GM18520 (cell line): Measurements from ENCODE around the gene AP1S3.

Experiments
- ATAC-seq: cut with Tn5 transposase; IDR thresholded peaks from one replicate; pipeline ENCODE4 v1.9.1; 2021; ENCODE audit not compliant: unreplicated experiment

Gene AP1S3

DNA sequence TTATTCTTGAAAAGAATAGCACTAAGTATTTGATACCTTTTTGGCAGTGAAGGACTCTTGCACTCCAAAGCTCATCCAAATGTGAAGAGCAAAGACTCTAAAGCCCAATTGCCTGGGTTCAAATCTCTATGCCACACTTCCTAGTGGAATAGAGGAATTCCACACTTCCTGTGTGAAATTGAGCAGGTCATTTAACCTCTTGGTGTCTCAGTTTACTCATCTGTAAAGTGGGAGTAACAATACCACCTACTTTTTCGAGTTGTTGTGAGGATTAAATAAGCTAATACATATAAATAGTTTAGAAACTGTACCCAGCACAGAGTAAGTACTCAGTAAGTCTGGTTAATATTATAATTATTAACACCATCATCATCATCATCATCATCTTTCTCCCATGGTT lies 72.6 kb downstream of the AP1S3 start:
- no peak for ATAC-seq

DNA sequence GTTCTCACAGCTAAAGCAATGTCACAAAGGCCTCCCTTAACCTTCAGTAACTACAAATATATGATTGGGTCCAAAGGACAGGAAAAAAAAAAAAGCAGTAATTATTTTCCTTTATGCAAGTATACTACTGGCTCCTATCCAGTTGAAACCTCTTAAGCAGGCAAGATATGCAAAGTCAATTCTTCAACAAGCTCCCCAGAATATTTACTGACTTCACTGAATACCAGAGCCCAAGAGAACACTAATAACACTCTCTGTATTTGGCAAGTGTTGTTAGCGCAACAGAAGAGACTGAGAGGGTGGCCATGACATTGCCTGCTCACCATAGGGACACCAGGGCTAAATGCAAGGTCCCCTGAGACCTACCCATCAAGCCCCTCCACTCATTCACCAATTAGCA lies 74.5 kb downstream of the AP1S3 start:
- no peak for ATAC-seq

DNA sequence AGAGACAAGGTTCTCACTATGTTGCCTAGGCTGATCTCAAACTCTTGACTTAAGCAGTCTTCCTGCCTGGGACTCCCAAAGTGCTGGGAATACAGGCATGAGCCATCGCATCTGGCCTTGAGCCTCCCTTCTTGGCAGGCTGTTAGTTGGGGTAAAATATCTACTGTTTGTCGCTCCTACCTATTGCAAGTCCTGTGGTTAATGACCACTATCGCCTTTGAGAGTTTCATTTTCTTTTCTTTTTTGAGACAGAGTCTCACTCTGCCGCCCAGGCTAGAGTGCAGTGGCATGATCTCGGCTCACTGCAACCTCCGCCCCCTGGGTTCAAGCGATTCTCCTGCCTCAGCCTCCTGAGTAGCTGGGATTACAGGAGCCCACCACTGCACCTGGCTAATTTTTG lies 75.6 kb downstream of the AP1S3 start:
- peak; percentile 50 for ATAC-seq

DNA sequence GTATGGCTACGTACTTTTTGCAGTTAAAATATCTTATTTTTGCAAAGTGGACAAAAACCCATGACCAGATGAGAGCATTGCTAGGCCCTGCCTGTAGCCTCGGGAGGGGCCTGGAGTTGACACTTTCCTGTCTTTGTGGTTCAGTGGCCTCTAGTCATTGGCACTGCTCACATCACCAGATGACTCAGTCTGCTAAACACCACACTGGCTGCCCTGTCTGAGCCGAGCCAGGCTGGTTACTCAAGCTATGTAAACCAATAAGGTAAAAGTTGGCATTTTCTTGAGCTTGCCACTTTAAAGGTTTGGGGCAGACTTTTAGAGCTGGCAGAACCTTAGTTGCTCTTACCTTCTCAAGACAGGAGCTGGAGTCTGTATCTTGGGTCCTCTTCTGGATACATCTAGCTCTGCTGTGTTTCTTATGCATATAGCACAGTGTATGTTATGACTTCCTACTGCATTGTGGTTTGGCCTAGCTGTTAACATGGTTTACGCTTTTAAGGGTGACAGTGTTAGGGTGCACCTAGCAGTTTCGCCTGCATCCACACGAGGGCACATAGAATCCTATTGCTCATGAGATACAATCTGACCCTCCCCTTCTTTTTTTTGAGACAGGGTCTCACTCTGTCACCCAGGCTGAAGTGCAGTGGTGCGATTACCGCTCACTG lies 76.4 kb downstream of the AP1S3 start:
- ATAC-seq, result peak; percentile 84

DNA sequence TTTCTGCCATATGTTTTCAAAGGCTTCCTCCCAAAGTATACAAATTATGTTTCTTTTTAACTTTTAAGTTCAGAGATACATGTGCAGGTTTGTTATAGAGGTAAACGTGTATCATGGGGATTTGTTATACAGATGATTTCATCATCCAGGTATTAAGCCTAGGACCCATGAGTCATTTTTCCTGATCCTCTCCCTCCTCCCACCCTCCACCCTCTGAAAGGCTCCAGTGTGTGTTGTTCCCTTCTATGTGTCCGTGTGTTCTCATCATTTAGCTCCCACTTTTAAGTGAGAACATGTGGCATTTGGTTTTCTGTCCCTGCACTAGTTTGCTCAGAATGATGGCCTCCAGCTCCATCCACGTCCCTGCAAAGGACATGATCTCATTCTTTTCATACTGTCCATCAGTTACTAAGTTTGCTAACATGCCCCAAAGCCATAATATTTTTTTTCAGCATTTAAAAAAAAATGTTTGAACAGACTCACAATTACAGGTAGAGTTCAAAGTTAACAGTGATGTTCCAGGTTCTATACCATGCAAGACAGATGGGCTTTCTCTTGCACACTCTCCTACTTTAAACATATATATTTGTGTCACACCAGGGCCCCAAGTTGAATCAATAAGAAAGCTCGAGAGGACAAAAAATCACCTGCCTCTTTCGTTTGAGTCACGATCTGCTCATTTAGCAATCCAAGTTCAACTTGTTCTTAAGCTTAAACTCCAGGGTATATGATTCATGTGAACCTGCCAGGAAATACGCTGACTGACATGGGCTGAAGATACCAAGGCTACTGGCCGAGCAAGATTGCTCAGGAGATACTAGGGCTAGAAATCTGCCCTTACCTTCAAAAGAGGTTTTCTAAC lies 77.6 kb downstream of the AP1S3 start:
- no peak for ATAC-seq

DNA sequence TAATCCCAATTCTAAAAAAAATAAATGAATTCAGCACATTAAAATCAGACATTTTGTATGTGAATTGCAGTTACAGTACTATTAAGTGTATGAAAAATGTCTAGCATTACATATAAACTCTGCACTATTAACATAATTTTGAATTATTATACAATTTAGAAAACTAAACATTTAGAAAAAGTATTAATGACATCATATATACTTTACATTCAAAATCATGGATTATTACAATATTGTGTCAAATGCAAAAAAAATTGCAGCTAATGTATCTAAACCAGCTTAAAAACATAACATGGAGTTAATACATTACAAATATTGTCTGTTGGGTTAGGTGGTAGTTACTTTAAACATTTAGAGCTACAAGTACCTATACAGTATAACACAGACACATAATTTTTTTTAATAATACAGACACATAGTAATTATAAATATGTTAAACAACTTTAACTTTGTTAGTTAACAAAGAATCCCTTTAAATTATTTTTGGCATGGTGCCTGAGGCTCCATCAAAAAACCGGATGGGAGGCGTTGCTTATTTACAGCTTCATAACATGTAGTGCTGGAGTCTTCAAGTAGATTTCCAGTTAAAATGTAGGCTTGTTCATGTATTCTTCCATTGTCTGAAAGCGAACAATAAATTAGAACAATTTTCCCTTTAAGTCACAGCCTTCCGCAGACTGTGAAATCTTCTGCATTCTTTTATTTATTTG lies 79.1 kb downstream of the AP1S3 start:
- ATAC-seq, result no peak

DNA sequence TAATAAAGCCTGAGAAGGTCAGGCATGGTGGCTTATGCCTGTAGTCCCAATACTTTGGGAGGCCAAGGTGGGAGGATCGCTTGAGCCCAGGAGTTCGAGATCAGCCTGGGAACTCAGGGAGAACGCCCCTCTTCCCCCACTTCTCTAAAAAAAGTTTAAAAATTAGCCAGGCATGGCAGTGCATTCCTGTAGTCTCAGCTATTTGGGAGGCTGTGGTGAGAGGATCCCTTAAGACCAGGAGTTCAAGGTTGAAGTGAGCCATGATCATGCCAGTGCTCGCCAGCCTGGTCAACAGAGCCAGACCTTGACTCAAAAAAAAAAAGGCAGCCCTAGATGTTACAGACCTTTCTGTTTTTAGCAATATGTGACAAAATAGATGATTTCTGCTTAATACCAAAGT lies 83.4 kb downstream of the AP1S3 start:
- no peak for ATAC-seq

DNA sequence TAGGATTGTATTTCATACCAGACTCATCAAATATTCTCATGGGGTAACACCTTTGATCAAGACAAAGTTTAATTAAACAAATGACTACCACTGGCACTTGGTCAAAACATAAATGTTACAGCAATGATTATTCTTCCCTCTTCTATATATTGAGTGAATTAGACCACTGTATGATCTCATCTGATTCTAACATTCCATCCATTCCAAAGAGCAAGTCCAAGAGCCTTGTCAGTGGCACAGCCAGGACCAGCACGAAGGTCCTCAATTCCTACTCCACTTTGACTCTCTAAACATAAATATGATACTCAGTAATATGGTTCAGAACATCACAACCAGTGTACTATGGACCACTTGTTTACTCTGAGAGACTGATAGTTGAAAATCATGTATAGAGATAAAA lies 86.4 kb downstream of the AP1S3 start:
- no peak for ATAC-seq

DNA sequence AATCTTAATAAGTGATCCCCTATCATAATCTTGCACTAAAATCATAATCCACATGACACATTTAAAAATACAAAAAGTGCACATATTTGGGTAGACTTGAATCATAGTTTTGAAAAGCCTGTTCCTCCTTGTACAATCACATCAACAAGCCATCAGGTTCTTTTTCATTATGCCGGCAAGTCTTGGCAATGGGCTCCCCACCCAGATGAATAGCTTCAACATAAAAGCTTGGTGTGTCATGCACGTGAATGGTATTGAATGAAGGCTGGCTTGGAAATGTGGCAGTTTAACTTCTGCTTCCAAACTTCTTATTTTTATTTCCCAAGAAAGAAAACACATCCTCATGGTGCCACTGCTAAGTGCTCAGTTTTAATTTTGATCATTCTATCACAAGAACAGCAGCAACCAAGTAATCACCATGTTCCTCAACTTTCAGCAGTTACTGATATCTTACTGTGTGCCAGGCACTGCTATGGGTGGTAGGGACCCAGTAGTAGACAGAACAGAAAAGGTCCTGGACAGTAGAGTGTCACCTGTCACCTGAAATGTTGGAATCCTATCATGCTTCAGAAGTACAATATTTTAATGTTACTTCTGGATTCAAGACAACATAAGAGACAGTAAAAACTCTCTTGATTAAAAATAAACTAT lies 89.9 kb downstream of the AP1S3 start:
- ATAC-seq, result no peak

DNA sequence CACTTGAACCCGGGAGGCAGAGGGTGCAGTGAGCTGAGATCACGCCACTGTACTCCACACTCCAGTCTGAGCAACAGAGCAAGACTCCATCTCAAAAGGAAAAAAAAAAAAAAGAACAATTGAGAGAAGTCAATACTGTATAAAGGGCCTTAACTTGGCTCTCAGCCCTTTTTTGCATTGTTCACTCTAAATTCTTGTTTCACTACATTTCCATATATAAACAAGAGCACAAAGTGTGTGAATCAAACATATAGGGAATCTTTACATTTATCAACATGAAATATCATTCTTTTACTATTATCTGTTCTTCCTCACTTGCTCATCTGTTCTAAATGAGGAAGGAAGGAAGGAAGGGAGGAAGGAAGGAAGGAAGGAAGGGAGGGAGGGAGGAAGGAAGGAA lies 90.8 kb downstream of the AP1S3 start:
- ATAC-seq, result no peak

DNA sequence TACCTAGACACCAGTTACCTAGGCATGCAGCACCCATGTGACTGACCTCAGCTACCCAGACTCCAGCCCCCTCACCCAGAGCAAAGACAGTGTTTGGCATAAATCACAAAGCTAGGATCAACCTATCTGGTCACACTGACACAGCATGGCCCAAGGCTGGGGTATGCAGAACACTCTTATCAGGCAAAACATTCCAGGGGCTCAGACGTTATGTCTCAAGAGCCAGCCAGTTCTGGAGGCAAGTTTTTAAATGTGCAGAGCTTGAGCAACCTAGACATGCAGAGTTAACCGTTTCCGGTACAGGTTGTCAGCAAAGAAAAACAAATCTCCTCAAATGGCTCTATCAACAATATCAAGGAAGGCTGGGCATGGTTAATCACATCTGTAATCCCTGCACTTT lies 92.8 kb downstream of the AP1S3 start:
- no peak for ATAC-seq

DNA sequence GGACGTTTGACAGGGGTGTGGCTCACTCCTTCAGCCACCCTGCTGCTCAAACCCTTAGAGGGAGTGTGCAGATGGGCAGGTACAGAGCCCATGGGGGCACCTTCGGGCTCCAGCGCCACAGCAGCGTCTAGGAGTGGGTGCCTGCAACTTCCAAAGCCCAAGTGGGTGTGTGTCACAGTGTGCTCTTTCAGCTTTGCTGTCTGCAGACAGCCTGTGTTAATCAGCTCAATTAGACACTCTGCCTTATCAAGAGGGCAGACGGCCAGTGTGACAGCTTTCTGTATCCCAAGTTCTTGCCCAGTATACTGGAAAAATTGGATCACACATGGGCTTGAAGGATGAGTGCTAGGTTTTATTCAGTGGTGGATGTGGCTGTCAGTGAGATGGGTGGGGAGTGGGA lies 96.7 kb downstream of the AP1S3 start:
- no peak for ATAC-seq

DNA sequence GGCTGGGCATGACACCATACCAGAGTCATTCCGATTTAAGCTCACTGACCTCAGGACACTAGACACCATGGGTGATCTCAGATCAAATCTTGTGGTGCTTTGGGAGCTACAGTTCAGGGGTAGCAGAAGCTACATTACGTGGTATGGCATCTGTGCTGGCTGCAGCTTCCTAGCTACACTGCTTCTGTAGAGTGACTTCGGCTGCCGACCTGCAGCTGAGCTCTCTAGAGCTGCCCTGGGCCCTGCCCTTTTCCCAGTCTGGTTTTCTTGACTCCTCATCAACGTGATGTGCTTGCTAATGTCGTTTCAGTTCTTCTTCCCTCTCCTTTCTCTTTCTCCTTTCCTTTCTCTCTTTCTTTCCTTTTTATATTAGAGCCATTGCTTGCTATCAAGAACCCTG lies 100.2 kb downstream of the AP1S3 start:
- ATAC-seq, result no peak

DNA sequence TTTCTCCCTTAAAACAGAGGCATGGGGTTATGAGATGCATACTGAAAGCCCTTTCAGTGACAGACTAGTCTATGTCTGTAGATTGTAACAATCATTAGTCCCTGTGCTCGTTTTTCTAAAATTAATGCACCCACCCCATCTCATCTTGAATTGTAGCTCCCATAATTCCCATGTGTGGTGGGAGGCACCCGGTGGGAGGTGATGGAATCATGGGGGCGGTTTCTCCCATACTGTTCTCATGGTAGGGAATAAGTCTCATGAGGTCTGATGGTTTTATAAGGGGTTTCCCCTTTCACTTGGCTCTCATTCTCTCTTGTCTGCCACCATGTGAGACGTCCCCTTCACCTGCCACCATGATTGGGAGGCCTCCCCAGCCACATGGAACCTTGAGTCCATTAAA lies 100.9 kb downstream of the AP1S3 start:
- ATAC-seq, result no peak

DNA sequence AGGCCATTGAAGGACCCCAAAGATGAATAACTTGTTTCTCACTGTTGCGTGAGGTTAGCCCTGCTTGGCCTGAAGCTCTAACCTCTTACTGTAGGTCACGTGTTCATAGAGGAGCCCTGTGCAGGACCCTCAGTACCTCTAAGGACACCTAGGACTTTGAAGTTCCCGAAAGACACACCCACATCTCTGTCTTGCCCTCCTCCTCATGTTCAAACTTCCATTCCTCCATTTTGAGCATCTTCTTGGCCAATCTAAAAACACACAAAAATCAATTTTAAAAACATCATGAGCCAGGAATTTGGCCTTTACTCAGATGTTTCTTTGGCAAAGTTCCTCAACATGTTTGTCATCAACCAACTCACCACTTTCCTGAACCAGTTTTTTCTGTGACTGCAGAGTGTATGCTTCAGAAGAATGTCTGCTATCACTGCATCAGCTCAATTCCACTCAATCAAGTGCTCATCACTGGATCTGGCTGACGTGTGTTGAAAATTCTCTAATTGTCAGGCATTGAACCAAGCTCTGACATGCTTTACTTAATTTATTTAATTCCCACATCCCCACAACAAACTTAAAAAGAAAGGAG lies 101.6 kb downstream of the AP1S3 start:
- ATAC-seq, result no peak

DNA sequence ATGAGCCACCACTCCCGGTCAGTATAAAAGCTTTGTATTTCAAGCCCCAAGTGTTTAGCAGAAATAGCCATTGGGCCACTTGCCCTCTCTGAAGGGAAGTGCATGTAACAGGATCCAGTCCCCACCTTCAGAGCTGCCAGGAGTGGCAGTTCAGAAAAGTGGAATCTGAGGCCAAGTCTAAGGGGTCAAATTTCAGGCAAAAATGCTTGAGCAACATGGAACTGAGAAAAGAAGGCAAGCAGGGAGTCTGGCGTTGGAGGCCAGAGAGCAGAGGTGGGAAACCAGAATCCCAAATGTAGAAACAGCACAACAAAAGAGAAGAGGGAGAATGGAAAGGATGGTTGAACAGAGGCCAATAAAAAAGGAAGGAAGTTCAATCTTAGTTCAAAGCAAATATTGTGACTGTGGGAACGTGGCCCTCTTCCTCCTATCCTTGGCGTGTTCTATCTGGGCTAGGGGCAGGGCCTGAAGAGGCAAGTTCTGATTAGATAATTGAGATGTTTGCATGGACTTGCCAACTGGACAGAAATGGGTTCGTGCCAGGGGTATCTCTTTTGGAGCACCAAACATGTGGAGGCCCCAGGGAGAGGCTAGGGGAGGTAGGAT lies 102.2 kb downstream of the AP1S3 start:
- no peak for ATAC-seq

DNA sequence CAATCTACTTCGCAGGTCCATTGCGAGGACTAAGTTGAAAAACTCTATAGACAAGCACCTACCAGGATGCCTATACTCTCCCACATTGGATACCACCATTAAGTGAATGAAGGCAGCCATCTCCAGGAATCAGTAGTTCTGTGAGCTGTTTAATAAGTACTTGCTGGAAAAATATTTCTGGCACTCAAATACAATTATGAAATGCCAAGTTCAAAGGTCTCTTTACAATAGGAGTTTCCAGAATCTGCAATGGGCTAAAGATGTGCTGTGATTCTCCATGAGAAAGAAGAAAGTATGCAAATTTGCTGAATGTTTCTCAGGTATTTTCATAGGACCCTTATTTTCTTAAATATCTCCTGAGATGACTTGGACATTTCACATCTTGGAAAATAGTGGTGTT lies 103.0 kb downstream of the AP1S3 start:
- no peak for ATAC-seq

DNA sequence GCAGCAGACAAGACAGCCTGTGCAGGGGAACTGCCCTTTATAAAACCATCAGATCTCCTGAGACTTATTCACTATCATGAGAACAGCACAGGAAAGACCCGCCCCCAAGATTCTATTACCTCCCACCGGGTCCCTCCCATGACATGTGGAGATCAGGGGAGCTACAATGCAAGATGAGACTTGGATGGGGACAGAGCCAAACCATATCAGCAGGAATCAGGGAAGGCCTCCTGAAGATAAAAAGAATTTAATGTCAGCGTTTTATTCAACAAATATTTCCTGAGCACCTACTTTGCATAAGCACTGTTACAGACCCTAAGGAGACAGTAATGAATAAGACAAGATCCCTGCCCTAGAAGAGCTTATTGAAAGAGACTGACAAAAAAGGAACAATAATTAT lies 105.0 kb downstream of the AP1S3 start:
- no peak for ATAC-seq

DNA sequence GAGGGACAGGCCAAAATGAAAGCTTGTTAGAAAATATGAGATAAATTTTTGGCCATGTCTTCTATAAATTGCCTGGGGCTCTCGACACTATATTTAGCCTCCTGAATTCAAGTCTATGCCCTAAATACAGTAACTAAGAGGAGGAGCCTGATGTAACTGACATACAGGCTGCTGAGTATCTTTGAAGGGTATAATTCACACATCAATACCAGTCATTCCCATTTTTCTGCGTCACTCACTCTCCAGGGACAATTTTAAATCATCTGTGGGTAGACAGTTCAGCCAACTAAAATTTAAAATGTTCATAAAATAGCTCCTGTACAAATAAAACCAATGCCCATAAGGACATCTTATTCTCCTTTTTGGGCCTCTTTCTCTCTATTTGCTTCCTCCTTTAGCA lies 105.9 kb downstream of the AP1S3 start:
- no peak for ATAC-seq

DNA sequence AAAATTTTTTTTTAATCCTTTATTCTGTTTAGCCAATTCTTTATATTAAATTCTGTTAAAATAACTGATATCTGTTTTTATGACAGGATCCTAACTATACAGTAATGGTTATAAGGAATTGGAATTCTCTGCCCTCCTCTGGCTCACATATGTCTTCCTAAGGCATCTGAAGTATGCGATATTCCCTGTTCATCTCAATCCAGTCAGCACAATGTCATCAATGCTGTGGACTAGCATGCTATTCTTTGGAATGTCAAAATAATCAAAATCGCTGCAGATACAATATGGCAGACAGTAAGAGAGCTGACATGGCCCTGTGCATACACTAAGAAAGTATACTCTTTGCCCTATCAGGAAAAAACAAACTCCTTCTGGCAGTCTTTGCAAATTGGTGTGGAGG lies 107.6 kb downstream of the AP1S3 start:
- no peak for ATAC-seq

DNA sequence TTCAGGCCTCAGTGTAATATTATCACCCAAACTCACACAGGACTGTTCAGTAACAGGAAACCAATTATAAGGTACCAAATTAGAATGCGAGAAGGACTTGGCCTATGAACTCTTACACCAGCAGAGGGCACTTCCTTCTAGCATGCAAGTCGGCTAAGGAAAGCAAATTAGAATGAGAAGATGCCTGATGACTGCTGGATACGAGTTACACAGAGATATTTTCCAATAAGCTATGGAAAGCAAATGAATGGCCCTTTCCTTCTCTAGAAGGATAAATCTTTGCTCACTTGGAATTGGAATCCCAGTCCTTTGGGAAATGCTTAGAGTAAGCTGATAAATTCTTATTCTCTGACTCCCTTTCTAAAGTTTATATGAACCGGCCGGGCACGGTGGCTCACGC lies 109.8 kb downstream of the AP1S3 start:
- peak; percentile 88 for ATAC-seq
